Upper lobe of right lung (tissue), 1 donor: Measurements from ENCODE around the gene SETD1A. TPM values are rescaled to one million over a fixed set of nuclear protein-coding genes. Genes with fewer than 3 reads are reported as not detected.

ENCODE experiments used
- ATAC-seq: fragments of 200-7000 bp; cut with Tn5 transposase; one replicate; pipeline ENCODE4 v1.9.1; 2020; ENCODE audit warnings: mild to moderate bottlenecking, moderate library complexity
- DNase-seq: peaks from one replicate; pipeline ENCODE4 v3.0.0-alpha.2; 2020
- H3K27ac ChIP-seq: fragments of 200-600 bp; one replicate; pipeline ENCODE4 v1.8.0; 2022
- H3K27me3 ChIP-seq: fragments of 200-600 bp; one replicate; pipeline ENCODE4 v1.8.0; 2022; ENCODE audit warnings: mild to moderate bottlenecking
- H3K36me3 ChIP-seq: fragments of 200-600 bp; one replicate; pipeline ENCODE4 v1.8.0; 2022
- H3K4me1 ChIP-seq: fragments of 200-600 bp; one replicate; pipeline ENCODE4 v1.8.0; 2022
- H3K4me3 ChIP-seq: fragments of 200-600 bp; one replicate; pipeline ENCODE4 v1.8.0; 2022; ENCODE audit warnings: mild to moderate bottlenecking
- H3K9me3 ChIP-seq: fragments of 200-600 bp; one replicate; pipeline ENCODE4 v1.8.0; 2022
- intact Hi-C: fragments of 100-400 bp; cut with DNase I; formaldehyde crosslinking; loops from one replicate; pipeline ENCODE4 v1.11.0; 2022
- total RNA-seq: library from RNA; stranded (reverse); fragmentation: NEBNext Ultra II Directional; extraction: Animal tissue kit (Norgen Biotek cat#: 25700); gene quantifications from one replicate; pipeline ENCODE4 v1.2.1, GENCODE V29; 2021
- TF ChIP-seq, protein P1 (sequence below): fragments of 200-600 bp; IDR thresholded peaks from one replicate; pipeline ENCODE4 v1.8.0; 2022; ENCODE audit warnings: antibody characterized with exemption
- donor health status: DM: no; HTN: yes; CAD: no; lungs with severe emphysema.

SETD1A gene
- total RNA-seq, 1 donor from 2014 or later: 18.6 TPM

DNA sequence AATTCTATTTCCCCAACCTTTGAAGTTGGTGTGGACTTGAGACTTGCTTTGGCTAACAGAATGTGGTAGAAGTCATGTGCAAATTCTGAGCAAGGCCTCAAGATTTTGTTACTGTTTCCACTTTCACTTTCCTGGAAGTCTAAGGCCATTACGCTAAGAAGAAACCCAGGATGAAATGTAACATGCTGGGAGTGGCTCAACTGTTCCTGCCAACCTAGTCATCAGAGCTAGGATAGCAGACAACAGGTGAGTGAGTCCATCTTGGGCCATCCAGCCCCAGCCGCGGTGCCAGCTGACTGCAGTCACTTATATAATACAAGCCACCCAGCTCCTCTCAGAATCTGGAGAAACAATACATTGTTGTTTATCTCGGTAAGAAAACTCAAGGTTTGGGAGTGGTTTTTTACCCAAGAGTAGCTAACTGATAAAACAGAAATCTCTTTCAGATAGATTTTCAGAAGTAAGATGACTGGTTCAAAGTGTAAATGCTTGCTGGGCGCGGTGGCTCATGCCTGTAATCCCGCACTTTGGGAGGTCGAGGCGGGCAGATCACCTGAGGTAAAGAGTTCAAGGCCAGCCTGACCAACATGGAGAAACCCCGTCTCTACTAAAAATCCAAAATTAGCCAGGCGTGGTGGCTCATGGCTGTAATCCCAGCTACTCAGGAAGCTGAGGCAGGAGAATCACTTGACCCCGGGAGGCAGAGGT, 65.1 kb downstream of the SETD1A start:
- H3K4me3 ChIP-seq: no peak overlapping the region
- no peaks in the 10 kb centered on the region for H3K27me3 ChIP-seq
- DNase-seq (no peak), ATAC-seq (peak; percentile 20)
- TF ChIP-seq, protein P1, sequence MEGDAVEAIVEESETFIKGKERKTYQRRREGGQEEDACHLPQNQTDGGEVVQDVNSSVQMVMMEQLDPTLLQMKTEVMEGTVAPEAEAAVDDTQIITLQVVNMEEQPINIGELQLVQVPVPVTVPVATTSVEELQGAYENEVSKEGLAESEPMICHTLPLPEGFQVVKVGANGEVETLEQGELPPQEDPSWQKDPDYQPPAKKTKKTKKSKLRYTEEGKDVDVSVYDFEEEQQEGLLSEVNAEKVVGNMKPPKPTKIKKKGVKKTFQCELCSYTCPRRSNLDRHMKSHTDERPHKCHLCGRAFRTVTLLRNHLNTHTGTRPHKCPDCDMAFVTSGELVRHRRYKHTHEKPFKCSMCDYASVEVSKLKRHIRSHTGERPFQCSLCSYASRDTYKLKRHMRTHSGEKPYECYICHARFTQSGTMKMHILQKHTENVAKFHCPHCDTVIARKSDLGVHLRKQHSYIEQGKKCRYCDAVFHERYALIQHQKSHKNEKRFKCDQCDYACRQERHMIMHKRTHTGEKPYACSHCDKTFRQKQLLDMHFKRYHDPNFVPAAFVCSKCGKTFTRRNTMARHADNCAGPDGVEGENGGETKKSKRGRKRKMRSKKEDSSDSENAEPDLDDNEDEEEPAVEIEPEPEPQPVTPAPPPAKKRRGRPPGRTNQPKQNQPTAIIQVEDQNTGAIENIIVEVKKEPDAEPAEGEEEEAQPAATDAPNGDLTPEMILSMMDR: no peak
- intact Hi-C loops: no loop called here
- no peak overlapping the region for H3K27ac ChIP-seq
- H3K4me1 ChIP-seq: no peaks in the 10 kb centered on the region
- H3K36me3 ChIP-seq: no peaks in the 10 kb centered on the region
- H3K9me3 ChIP-seq: no peaks in the 10 kb centered on the region

- Histone ChIP-seq H3K36me3 (no peaks in the 10 kb centered on the region), H3K4me3 (no peak overlapping the region), H3K9me3 (no peaks in the 10 kb centered on the region), H3K27ac (no peak overlapping the region), H3K4me1 (no peaks in the 10 kb centered on the region), H3K27me3 (no peaks in the 10 kb centered on the region)
- DNase-seq: no peak
- TF ChIP-seq, protein P1: no peak
- intact Hi-C loops: no loop called here
- ATAC-seq: no peak
Observed at GRCh38 chr16:31023252-31023602, 65.7 kb downstream of the SETD1A start.

GRCh38 chr16:31023627-31024226, 66.2 kb downstream of the SETD1A start:
- no peak overlapping the region for H3K4me3 ChIP-seq
- DNase-seq (no peak), ATAC-seq (no peak)
- intact Hi-C loops: no loop called here
- H3K4me1 ChIP-seq: no peaks in the 10 kb centered on the region
- no peaks in the 10 kb centered on the region for H3K27me3 ChIP-seq
- TF ChIP-seq, protein P1: no peak
- no peaks in the 10 kb centered on the region for H3K36me3 ChIP-seq
- H3K27ac ChIP-seq: no peak overlapping the region
- no peaks in the 10 kb centered on the region for H3K9me3 ChIP-seq

- ATAC-seq: peak; percentile 84
- no peaks in the 10 kb centered on the region for H3K36me3 ChIP-seq
- TF ChIP-seq, protein P1: no peak
- H3K4me3 ChIP-seq: no peak overlapping the region
- H3K4me1 ChIP-seq: no peaks in the 10 kb centered on the region
- no peaks in the 10 kb centered on the region for H3K27me3 ChIP-seq
- intact Hi-C loops: no loop called here
- peak overlapping the region; percentile 42 for H3K27ac ChIP-seq
- H3K9me3 ChIP-seq: no peaks in the 10 kb centered on the region
- no peak for DNase-seq
Observed at GRCh38 chr16:31025339-31025738, 67.8 kb downstream of the SETD1A start.

GRCh38 chr16:31029272-31029671, 71.7 kb downstream of the SETD1A start:
- intact Hi-C loops: no loop called here
- no peak for ATAC-seq
- DNase-seq: no peak
- Histone ChIP-seq H3K27ac (no peak overlapping the region), H3K27me3 (no peaks in the 10 kb centered on the region), H3K4me3 (no peak overlapping the region), H3K36me3 (no peaks in the 10 kb centered on the region), H3K9me3 (no peaks in the 10 kb centered on the region), H3K4me1 (peaks cover under 1% of the 10 kb centered on the region)
- TF ChIP-seq, protein P1: no peak
